Breast epithelium (tissue), 3 donors: ENCODE data around the gene PARP1.

Experiments
- CTCF ChIP-seq, 3 donors: fragments of 450-650 bp; IDR thresholded peaks; one replicate each; pipeline ENCODE4 v1.5.1; 2016 to 2017; ENCODE audit warnings: antibody characterized with exemption in 3 of 3, mild to moderate bottlenecking in 3 of 3, moderate library complexity in 3 of 3
- POLR2A ChIP-seq: fragments of 450-650 bp; IDR thresholded peaks from one replicate; pipeline ENCODE4 v1.6.1; 2016; ENCODE audit warnings: antibody characterized with exemption, mild to moderate bottlenecking, moderate library complexity
- POLR2AphosphoS5 ChIP-seq, 3 donors: sonication (generic); formaldehyde crosslinking; IDR thresholded peaks; one replicate each; pipeline ENCODE4 v1.6.1; 2017; ENCODE audit warnings: antibody characterized with exemption in 3 of 3

GRCh38 chr1:226320930-226321329 is 87.0 kb downstream of the PARP1 start:
- TF ChIP-seq POLR2AphosphoS5 (IDR thresholded peaks at IDR 0.05) (no peak), CTCF (IDR thresholded peaks at IDR 0.05) (no peak), POLR2A (no peak)
